Erythroblast (primary cell): ENCODE results near the gene METTL26.

Source experiments
- DNase-seq, 2 experiments: peaks; one replicate each; lab custom pipeline; 2025; lab: John Stamatoyannopoulos, UW
- GATA1 ChIP-seq: IDR thresholded peaks from 2 replicates; pipeline ENCODE4 v1.6.1; 2011; ENCODE audit warnings: low read depth, mild to moderate bottlenecking, control low read depth, low read length, moderate library complexity
- POLR2A ChIP-seq: IDR thresholded peaks from 2 replicates; pipeline ENCODE4 v1.6.1; 2011; ENCODE audit warnings: mild to moderate bottlenecking, low read length

Gene METTL26

DNA sequence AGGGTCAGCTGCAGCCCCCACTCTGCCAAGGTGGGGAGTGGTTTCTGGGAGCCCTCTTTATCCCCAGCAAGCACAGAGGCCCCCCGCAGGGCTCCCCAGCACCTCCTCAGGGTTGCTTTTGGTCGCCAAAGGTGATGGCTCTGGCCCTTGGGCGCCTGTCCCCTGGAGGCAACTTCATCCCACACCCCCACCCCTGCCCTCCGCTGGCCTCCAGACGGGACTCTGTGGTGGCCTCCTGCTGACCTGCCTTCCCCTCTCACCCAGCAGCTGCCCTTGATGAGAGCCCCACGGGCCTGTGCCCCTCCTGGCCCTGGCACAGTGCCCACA lies 24.0 kb upstream of the METTL26 start:
- DNase-seq = no peak
- TF ChIP-seq GATA1 (no peak), POLR2A (no peak)

- DNase-seq = no peak
- TF ChIP-seq GATA1 = no peak
- TF ChIP-seq POLR2A = no peak
Measured at GRCh38 chr16:659618-660017, 23.5 kb upstream of the METTL26 start.

GRCh38 chr16:658679-659571 lies 22.8 kb upstream of the METTL26 start:
- TF ChIP-seq GATA1 (no peak), POLR2A (no peak)
- no peak for DNase-seq

DNA sequence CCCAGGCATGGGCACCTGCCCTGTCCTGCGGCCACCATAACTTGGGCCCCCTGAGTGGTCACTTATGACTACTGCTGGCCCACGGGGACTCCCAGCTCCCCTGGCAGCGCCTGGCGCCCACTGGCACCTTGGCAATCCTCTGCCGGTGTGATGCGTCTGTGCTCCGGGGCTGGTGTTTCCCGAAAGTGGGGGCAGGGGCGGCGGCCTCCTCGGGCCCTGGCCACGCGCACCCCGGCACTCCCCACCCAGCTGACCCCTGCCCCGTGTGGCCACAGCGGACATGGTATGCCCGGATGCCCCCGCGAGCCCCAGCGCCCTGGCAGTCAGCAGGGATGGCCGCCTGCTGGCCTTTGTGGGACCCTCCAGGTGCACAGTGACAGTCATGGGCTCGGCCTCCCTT lies 21.4 kb upstream of the METTL26 start:
- TF ChIP-seq GATA1 (no peak), POLR2A (no peak)

DNA sequence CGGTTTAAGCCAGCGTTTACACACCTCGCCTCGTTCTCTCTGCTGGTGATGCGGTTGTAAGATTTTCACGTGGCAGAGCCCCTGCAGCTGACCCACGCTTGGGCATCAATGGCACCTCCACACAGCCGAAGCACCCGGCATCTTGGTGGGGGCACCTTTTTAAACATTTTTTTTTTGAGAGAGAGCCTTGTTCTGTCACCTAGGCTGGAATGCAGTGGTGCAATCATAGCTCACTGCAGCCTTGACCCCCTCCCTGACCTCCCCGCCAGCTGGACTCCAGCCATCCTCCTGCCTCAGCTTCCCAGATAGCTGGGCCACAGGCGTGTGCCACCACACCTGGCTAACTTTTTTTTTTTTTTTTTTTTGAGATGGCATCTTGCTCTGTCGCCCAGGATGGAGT lies 17.9 kb upstream of the METTL26 start:
- no peak for DNase-seq
- TF ChIP-seq GATA1 (no peak), POLR2A (no peak)

More for the DNA sequence above, 21.4 kb upstream of the METTL26 start:
- DNase-seq = no peak

DNA sequence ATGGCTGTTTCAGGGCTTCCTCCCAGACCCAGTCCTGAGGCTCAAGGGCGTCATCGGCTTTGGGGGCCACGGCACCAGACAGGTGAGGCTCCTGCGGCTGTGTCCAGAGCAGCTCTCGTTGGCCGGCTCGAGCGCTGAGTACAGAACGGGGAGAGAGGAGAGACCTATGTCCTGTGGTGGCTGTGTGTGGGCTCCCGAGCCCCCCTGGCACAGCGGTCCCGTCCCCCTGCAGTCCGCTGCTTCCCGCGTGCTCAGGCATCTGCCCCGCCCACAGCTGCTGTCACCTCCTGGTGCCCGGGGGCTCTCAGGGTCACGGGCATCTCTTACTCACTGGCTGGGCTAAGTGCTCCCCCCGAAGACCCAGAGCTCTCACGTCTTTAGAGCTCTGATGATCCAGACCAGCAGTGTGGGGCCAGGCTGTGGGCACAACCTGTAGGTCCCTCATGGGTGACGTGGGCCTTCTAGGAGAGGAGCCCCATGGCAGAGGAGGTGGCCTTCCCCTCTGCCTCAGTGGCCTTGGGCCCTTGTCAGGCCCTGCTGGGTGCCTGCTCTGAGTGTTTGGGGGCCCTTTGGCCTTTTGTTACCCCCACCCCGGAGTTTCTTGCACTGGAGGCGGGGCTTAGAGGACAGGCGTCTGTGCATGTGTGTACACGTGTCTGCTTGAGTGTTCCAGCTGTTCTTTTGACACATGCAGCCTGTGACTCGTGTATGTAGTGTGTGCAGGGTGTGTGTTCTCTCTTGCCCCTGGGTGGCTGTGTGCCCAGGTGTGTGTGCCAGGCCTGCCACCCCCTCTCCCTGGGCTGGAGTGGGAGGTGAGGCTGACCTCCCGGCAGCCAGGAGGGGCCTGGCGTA lies 16.6 kb upstream of the METTL26 start:
- DNase-seq = no peak
- TF ChIP-seq GATA1 (no peak), POLR2A (no peak)

DNA sequence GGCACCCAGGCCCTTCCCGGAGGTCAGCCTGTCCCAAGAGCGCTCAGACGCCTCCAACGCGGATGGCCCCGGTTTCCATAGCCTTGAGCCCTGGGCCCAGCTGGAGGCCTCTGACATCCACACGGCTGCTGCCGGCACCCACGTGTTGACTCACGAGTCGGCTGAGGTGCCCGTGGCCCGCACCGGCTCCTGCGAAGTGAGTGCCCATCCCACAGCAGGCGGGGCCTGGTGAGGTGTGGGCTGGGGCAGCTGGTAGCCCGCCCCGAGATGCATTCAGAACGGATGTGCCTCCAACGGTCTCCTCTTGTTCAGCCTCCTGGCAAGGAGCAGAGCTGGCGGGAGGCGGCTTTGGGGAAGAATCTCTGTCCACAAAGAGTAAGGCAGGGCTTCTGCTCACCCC lies 15.7 kb upstream of the METTL26 start:
- DNase-seq = no peak

DNA sequence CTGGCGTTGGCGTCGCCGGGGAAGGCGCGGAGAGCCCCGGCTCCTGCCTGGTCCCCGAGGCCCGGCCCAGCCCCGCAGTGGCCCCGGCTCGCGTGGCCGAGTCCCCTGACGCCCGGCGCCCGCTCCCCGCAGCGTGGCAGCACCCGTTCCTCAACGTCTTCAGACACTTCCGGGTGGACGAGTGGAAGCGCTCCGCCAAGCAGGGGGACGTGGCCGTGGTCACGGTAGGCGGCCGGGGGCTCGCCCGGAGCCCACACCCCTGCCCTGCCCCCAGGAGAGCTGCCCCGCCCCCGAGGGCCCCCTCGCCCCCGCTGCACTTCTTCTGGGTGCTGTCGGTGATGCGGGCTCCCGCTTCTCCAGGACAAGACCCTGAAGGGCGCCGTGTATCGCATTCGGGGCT lies 13.5 kb upstream of the METTL26 start:
- no peak for TF ChIP-seq GATA1
- TF ChIP-seq POLR2A = no peak
- peak; percentile 45 to 50 for DNase-seq

More for the DNA sequence above, 15.7 kb upstream of the METTL26 start:
- TF ChIP-seq GATA1 = no peak
- TF ChIP-seq POLR2A = no peak

DNA sequence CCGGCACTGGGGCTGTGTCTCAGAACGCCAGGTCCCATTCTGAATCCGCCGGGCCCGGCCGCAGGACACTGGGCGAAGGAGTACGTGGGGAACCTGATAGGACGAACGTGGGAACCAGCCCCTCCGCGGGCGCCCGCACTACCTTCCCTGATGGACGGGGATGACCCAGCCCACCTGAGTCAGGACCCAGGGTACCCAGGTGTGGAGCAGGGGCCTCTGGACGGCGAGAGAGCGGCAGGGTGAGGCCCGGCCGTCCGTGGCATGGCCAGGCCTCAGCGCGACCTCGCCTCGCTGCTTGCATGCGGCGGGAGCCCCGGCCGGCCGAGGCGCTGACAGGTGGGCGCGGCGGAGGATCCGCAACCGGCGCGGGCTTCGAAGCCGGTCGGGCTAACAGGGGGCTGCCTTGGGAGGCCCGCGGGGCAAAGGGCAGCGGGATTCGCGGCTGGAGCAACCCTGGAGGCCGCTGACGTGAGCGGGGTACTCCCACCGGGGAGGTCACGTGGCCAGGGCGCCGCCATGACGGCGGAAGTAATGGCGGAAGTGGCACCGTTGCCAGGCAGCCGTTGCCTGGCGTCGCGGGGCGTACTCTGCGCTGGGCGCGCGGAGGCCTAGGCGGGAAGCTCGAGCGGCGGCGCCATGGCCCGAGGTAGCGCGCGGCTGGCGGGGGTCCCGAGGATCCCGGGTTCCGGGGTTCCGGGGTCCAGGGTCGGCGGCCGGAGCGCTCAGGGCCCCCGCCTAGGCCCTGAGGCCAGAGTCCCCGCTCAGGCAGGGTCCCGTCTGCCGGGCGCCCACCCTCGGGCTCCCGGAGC lies 12.9 kb upstream of the METTL26 start, which contains the start of gene WDR90:
TSS of gene WDR90 (plus strand) at position 585 of the 809 bp plus-strand sequence. CDS start at position 637, 52 bp downstream.
- peak; percentile 95 to 96 for DNase-seq
- no peak for TF ChIP-seq GATA1
- peak; percentile 70 for TF ChIP-seq POLR2A

GRCh38 chr16:648071-648780 lies 12.1 kb upstream of the METTL26 start:
- DNase-seq = peak; percentile 59 to 61
- TF ChIP-seq POLR2A (no peak), GATA1 (no peak)

GRCh38 chr16:647173-647902 lies 11.2 kb upstream of the METTL26 start:
- no peak for DNase-seq
- TF ChIP-seq GATA1 = no peak
- TF ChIP-seq POLR2A = no peak

DNA sequence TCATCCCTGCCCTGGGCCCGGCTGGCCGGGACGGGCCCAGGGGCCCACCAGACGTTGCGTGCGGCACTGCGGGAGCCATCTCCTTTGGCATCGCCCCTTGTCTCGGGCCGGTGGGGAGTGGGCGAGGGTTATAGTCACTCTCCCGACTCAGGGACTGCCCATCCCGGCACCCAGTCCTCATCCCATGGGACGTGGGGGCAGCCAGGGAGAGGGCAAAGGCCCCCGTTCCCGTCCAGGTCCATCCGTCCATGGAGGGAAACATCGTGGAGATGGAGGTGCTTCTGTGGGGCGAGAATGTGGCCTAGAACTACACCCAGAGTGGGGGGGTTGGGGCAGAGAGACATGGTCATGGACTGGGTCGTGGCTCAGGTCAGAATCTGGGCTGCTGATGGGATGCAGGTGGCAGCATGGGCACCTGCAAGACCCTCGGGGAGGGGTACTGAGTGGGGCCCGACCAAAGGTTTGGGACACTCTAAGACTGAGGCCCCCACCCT lies 10.6 kb upstream of the METTL26 start:
- TF ChIP-seq POLR2A = no peak
- DNase-seq = no peak
